KG1 (cell line): ENCODE results near the gene NOL4L.

Source experiments
- DNase-seq: peaks from one replicate; lab custom pipeline; 2025; lab: John Stamatoyannopoulos, UW

Gene NOL4L

DNA sequence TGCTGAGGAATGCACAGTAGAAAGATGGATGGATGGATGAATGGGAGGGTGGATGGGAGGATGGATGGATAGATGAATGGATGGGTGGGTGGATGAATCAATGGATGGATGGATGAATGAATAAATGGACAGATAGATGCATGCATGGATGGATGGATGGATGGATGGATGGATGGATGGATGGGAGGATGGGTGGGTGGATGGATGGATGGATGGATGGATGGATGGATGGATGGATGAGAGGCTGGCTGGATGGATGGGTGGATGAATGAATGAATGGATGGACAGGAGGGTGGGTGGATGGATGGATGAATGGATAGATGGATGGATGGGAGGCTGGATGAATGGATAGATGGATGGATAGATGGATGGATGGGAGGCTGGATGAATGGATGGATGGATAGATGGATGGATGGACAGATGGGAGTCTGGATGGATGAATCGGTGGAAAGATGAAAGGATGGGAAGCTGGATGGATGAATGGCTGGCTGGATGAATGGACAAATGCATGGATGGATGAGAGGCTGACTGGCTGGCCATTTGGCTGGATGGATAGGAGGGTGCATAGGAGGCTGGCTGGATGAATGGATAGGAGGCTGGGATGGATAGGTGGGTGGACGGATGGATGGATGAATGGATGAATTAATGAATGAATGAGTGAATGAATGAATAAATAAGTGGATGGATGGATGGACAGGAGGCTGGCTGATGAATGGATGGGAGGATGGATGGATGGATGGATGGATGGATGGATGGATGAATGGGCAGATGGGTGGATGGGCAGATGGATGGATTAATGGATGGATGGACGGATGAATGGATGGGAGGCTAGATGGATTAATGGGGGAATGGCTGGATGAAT lies 28.3 kb upstream of the NOL4L start:
- no peak for DNase-seq

DNA sequence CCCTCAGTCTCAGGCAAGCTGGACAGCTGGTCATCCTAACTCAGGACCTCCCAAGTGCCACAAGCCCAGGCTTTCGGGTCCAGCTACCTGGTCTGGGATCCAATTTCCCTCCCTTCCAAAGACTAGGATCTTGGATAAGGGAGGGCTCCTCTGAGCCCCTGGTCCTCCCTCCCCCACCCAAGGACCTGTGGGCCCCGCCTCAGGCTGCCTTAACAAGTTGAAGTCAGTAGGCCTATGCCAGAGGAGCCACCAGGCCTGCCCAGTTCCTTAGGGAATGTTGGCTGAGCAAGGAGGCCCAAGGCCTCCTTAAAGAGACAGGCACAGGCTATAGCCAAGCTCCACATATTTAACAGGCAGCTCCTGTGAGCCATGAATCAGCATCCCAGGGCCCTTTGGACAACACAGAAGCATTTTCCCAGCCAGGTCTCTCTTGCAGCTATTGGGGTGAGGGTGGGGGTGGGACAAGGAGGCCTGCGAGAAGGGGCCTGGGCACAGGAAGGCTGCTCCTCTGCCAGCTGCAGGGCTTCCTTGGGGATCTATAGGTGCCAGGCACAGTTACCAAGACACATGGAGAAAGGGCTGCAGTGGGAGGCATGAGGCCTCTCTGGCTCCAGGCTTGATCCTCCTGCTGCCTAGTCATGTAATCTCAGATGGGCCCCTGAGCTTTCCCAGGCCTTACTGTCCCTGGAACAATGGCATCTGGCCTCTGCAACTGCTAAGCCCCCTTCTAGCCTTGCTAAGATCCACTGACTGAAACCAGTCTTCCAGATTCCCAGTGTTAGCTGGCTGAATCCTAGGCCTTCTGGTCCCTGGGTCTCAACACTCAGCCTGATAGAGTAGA lies 27.4 kb upstream of the NOL4L start:
- DNase-seq = no peak

- no peak for DNase-seq
Observed at GRCh38 chr20:32611868-32612267, 26.7 kb upstream of the NOL4L start.

DNA sequence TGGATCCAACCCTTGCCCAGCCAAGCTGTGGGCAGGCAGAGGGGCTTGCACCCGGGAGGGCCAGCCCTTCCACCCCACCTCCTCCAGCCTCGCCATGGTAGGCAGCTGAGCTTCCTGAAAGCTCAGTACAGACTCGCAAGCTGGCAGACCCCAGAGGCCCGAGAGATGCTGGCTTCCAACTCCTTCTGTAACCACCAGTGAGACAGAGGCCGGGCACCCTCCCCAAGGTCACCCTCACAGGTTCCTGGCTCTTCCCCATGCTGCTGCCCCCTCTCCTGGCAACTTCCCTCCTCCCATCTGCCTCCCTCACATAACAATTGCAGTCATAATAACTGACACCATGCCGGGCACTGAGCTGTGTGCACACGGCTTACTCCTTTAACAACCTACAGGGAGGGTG lies 26.2 kb upstream of the NOL4L start:
- no peak for DNase-seq

DNA sequence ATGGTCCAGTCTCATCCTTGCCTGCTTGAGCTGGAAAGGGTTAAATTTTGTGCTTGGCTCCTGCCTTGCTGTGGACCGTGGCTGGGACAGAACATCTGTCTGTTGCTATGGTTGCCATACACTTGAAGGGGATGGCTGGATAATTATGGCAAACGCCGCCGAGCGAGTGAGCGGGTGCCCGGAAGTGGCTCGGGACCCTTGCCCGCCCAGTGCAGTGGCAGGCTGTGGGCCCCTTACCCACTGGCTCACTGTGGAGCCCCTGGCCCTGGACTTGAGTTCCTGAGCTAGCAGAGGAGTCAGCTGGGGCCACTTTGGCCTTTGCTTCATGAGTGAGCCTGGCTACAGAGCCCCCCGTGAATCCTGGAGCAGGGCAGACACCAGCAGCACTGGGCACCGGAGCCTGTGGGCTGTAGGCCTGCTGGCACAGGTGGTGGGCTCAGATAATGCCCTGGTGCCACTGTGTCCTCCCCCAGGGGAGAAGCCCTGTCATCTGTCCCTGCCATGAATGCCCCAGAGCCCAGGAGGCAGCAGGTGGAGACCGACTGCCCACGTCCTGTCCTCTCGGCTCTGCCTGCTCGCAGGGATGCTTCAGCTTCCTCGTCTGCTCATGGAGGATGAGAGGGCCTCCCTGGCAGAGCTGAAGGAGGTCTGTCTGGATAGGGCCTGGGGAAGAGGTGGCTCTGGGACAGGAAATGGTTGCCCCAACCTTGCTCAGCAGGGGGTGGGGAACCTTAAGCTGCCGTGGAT lies 25.5 kb upstream of the NOL4L start:
- DNase-seq = no peak

GRCh38 chr20:32609993-32610392 lies 24.9 kb upstream of the NOL4L start:
- DNase-seq = no peak

GRCh38 chr20:32609111-32609773 lies 24.1 kb upstream of the NOL4L start:
- no peak for DNase-seq

GRCh38 chr20:32608664-32609015 lies 23.5 kb upstream of the NOL4L start:
- no peak for DNase-seq

GRCh38 chr20:32607727-32608663 lies 22.9 kb upstream of the NOL4L start:
- no peak for DNase-seq

DNA sequence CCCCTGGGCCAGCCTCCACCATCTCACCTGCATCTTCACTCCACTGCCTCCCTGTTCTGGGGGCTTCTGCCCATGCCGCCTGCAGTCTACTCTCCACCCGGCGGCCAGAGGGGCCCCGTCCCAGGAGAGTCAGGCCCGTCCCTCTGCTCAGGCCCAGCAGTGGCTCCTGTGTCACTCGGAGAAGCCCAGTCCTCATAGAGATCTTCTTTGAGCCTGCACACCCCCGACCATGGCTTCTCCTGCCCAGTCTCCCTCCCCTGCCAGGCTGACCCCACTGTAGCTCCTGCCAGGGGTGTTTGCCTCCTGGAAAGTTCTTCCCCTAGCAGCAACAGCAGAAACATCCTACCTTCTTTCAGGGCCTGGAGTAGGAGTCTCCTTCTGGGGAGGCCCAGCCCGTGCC lies 22.2 kb upstream of the NOL4L start:
- DNase-seq = no peak

DNA sequence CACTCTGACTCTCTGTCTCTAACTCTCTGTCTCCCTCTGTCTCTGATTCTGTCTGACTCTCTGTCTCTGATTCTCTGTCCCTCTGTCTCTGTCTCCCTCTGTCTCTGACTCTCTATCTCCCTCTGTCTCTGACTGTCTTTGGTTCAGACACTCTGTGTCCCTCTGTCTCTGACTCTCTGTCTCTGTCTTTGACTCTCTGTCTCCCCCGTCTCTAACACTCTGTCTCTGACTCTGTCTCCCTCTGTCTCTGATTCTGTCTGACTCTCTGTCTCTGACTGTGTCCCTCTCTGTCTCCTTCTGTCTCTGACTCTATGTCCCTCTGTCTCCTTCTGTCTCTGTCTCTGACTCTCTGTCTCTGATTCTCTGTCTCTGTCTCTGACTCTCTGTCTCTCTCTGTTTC lies 21.7 kb upstream of the NOL4L start:
- DNase-seq = no peak

GRCh38 chr20:32606107-32606506 lies 21.0 kb upstream of the NOL4L start:
- no peak for DNase-seq

- no peak for DNase-seq
Observed at GRCh38 chr20:32605167-32605656, 20.1 kb upstream of the NOL4L start.

GRCh38 chr20:32603046-32603726 lies 18.1 kb upstream of the NOL4L start:
- no peak for DNase-seq

GRCh38 chr20:32602273-32602672 lies 17.1 kb upstream of the NOL4L start:
- no peak for DNase-seq

GRCh38 chr20:32600681-32601237 lies 15.6 kb upstream of the NOL4L start:
- DNase-seq = no peak

- DNase-seq = no peak
Observed at GRCh38 chr20:32599783-32600340, 14.7 kb upstream of the NOL4L start.

DNA sequence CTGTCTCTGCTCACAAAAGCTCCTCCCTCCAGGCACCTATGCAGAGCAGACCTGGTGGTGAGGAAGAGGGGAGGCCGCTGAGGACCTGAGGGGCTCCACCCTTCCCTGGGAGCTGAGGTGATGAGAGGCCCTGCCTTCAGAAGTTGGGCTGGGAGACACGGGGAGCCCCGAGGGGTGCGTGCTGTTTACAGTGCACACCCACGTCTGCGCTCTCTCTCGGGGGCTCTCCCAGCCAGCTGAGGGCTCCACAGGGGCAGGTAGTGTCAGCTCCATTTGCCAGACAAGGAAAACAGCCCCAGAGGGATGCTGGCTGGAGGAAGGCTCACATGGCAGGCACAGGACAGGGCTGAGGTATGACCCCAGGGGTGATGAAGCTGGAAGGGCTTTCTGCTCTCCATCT lies 13.5 kb upstream of the NOL4L start:
- no peak for DNase-seq

GRCh38 chr20:32597714-32598113 lies 12.6 kb upstream of the NOL4L start:
- DNase-seq = no peak
